ENCODE results near the gene WDCP.

DNA sequence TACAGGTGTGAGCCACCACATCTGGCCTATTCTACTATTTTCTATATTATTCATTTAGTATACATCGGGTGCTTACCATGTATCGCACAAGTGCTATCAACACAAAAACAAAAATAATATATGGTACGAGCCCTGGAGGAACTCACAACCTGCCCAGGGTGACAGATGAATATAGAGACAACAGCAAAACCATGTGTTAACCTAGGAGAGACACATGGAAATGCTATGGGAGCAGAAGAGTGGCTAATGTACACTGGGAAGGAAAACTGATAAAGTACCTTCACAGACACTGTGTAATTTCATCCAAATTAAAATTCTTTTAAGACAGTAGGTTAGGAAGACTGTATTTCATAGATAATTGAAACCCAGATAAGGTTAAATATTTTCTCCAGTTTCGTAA, 25.1 kb upstream of the WDCP start:
- TF ChIP-seq, protein P1, sequence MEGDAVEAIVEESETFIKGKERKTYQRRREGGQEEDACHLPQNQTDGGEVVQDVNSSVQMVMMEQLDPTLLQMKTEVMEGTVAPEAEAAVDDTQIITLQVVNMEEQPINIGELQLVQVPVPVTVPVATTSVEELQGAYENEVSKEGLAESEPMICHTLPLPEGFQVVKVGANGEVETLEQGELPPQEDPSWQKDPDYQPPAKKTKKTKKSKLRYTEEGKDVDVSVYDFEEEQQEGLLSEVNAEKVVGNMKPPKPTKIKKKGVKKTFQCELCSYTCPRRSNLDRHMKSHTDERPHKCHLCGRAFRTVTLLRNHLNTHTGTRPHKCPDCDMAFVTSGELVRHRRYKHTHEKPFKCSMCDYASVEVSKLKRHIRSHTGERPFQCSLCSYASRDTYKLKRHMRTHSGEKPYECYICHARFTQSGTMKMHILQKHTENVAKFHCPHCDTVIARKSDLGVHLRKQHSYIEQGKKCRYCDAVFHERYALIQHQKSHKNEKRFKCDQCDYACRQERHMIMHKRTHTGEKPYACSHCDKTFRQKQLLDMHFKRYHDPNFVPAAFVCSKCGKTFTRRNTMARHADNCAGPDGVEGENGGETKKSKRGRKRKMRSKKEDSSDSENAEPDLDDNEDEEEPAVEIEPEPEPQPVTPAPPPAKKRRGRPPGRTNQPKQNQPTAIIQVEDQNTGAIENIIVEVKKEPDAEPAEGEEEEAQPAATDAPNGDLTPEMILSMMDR (IDR thresholded peaks at IDR 0.05) = no peak
- TF ChIP-seq POLR2A (IDR thresholded peaks at IDR 0.05) = no peak

Measured in vagina (tissue), 2 donors.